HAP-1 (cell line): ENCODE results near the gene FTO.

Experiments used
- DNase-seq, 2 experiments: peaks; one replicate each; pipeline ENCODE4 v3.0.0-alpha.2; 2016 to 2020; ENCODE audit warnings: low spot score in 2 of 2
- H3K27me3 ChIP-seq: fragments of 250-450 bp; sonication (Bioruptor Pico); 2 replicates; pipeline ENCODE4 v1.5.1; 2020; ENCODE audit warnings: low read depth, mild to moderate bottlenecking, moderate library complexity
- H3K36me3 ChIP-seq: fragments of 250-450 bp; sonication (Bioruptor Pico); replicated peaks from 2 replicates; pipeline ENCODE4 v1.5.1; 2020; ENCODE audit warnings: mild to moderate bottlenecking
- H3K4me1 ChIP-seq: fragments of 250-450 bp; sonication (Bioruptor Pico); 2 replicates; pipeline ENCODE4 v1.5.1; 2020; ENCODE audit warnings: mild to moderate bottlenecking
- H3K4me3 ChIP-seq: fragments of 250-450 bp; sonication (Bioruptor Pico); 2 replicates; pipeline ENCODE4 v1.5.1; 2020; ENCODE audit warnings: mild to moderate bottlenecking, moderate library complexity
- H3K9me3 ChIP-seq: fragments of 250-450 bp; sonication (Bioruptor Pico); 2 replicates; pipeline ENCODE4 v1.5.1; 2020; ENCODE audit warnings: mild to moderate bottlenecking, moderate library complexity
- in situ Hi-C: fragments of 300-500 bp; cut with MboI; formaldehyde crosslinking; loops from 3 replicates; pipeline ENCODE4 v1.14.3; 2020; ENCODE audit warnings: low sequenced_read_pairs, inconsistent platforms, mixed read lengths

Gene FTO

GRCh38 chr16:53745086-53745485 lies 41.1 kb downstream of the FTO start:
- no peaks in the 10 kb centered on the region for H3K36me3 ChIP-seq
- peak; percentile 57 to 75 for DNase-seq
- H3K9me3 ChIP-seq: no peaks in the 10 kb centered on the region
- H3K4me3 ChIP-seq: no peak overlapping the region
- in situ Hi-C loops: no loop called here
- H3K4me1 ChIP-seq: peaks cover 27% of the 10 kb centered on the region
- H3K27me3 ChIP-seq: no peaks in the 10 kb centered on the region

GRCh38 chr16:53745753-53746266 lies 41.9 kb downstream of the FTO start:
- no peak overlapping the region for H3K4me3 ChIP-seq
- in situ Hi-C loops: no loop called here
- DNase-seq: peak in 1 of 2 experiments; percentile 52
- no peaks in the 10 kb centered on the region for H3K36me3 ChIP-seq
- peaks cover 27% of the 10 kb centered on the region for H3K4me1 ChIP-seq
- H3K27me3 ChIP-seq: no peaks in the 10 kb centered on the region
- H3K9me3 ChIP-seq: no peaks in the 10 kb centered on the region

- Histone ChIP-seq H3K4me1 (peaks cover 24% of the 10 kb centered on the region), H3K4me3 (no peak overlapping the region), H3K36me3 (no peaks in the 10 kb centered on the region), H3K27me3 (no peaks in the 10 kb centered on the region), H3K9me3 (no peaks in the 10 kb centered on the region)
- in situ Hi-C loops: loop anchor here (25.0 kb wide), 2 partner anchors 535 to 1185 kb away; partner anchors contain the start of genes IRX3 and IRX5
- no peak for DNase-seq
Observed at GRCh38 chr16:53752560-53752959, 48.6 kb downstream of the FTO start.

- DNase-seq: no peak
- in situ Hi-C loops: loop anchor here (25.0 kb wide), 2 partner anchors 534 to 1184 kb away; partner anchors contain the start of genes IRX3 and IRX5
- Histone ChIP-seq H3K4me1 (peaks cover 31% of the 10 kb centered on the region), H3K4me3 (no peak overlapping the region), H3K9me3 (no peaks in the 10 kb centered on the region), H3K36me3 (no peaks in the 10 kb centered on the region), H3K27me3 (no peaks in the 10 kb centered on the region)
Observed at GRCh38 chr16:53753431-53753830, 49.5 kb downstream of the FTO start.

GRCh38 chr16:53755026-53755910 lies 51.3 kb downstream of the FTO start:
- in situ Hi-C loops: loop anchor here (25.0 kb wide), 2 partner anchors 532 to 1182 kb away; partner anchors contain the start of genes IRX3 and IRX5
- Histone ChIP-seq H3K4me1 (peaks cover 31% of the 10 kb centered on the region), H3K36me3 (no peaks in the 10 kb centered on the region), H3K9me3 (no peaks in the 10 kb centered on the region), H3K27me3 (no peaks in the 10 kb centered on the region), H3K4me3 (no peak overlapping the region)
- DNase-seq: peak in 1 of 2 experiments; percentile 76

- Histone ChIP-seq H3K4me1 (peaks cover 32% of the 10 kb centered on the region), H3K4me3 (no peak overlapping the region), H3K36me3 (no peaks in the 10 kb centered on the region), H3K9me3 (no peaks in the 10 kb centered on the region), H3K27me3 (no peaks in the 10 kb centered on the region)
- in situ Hi-C loops: loop anchor here (25.0 kb wide), 2 partner anchors 531 to 1181 kb away; partner anchors contain the start of genes IRX3 and IRX5
- DNase-seq: peak; percentile 52 to 100
Observed at GRCh38 chr16:53756275-53756996, 52.5 kb downstream of the FTO start.

GRCh38 chr16:53757971-53758609 lies 54.1 kb downstream of the FTO start:
- H3K36me3 ChIP-seq: no peaks in the 10 kb centered on the region
- no peaks in the 10 kb centered on the region for H3K27me3 ChIP-seq
- H3K4me3 ChIP-seq: no peak overlapping the region
- no peaks in the 10 kb centered on the region for H3K9me3 ChIP-seq
- no peak for DNase-seq
- in situ Hi-C loops: loop anchor here (25.0 kb wide), 2 partner anchors 529 to 1179 kb away; partner anchors contain the start of genes IRX3 and IRX5
- H3K4me1 ChIP-seq: peaks cover 48% of the 10 kb centered on the region

- H3K4me3 ChIP-seq: no peak overlapping the region
- in situ Hi-C loops: loop anchor here (10.0 to 25.0 kb wide), 3 partner anchors 207 to 1175 kb away; partner anchors contain the start of genes IRX3 and IRX5
- H3K4me1 ChIP-seq: peaks cover 40% of the 10 kb centered on the region
- no peaks in the 10 kb centered on the region for H3K9me3 ChIP-seq
- H3K36me3 ChIP-seq: no peaks in the 10 kb centered on the region
- H3K27me3 ChIP-seq: no peaks in the 10 kb centered on the region
- no peak for DNase-seq
Observed at GRCh38 chr16:53761962-53762703, 58.2 kb downstream of the FTO start.

GRCh38 chr16:53766304-53767016 lies 62.5 kb downstream of the FTO start:
- Histone ChIP-seq H3K9me3 (no peaks in the 10 kb centered on the region), H3K4me1 (peaks cover 44% of the 10 kb centered on the region), H3K4me3 (no peak overlapping the region), H3K36me3 (no peaks in the 10 kb centered on the region), H3K27me3 (no peaks in the 10 kb centered on the region)
- no peak for DNase-seq
- in situ Hi-C loops: loop anchor here (10.0 to 25.0 kb wide), 3 partner anchors 212 to 1171 kb away; partner anchors contain the start of genes IRX3 and IRX5

- DNase-seq: no peak
- H3K36me3 ChIP-seq: no peaks in the 10 kb centered on the region
- H3K4me1 ChIP-seq: peaks cover 36% of the 10 kb centered on the region
- no peak overlapping the region for H3K4me3 ChIP-seq
- in situ Hi-C loops: loop anchor here (10.0 to 25.0 kb wide), 3 partner anchors 213 to 1169 kb away; partner anchors contain the start of genes IRX3 and IRX5
- no peaks in the 10 kb centered on the region for H3K9me3 ChIP-seq
- no peaks in the 10 kb centered on the region for H3K27me3 ChIP-seq
Observed at GRCh38 chr16:53768167-53768566, 64.2 kb downstream of the FTO start.

GRCh38 chr16:53768593-53768992 lies 64.6 kb downstream of the FTO start:
- peak; percentile 54 to 83 for DNase-seq
- Histone ChIP-seq H3K36me3 (no peaks in the 10 kb centered on the region), H3K9me3 (no peaks in the 10 kb centered on the region), H3K27me3 (no peaks in the 10 kb centered on the region), H3K4me1 (peaks cover 35% of the 10 kb centered on the region), H3K4me3 (no peak overlapping the region)
- in situ Hi-C loops: loop anchor here (10.0 to 25.0 kb wide), 3 partner anchors 214 to 1169 kb away; partner anchors contain the start of genes IRX3 and IRX5

- Histone ChIP-seq H3K9me3 (no peaks in the 10 kb centered on the region), H3K27me3 (no peaks in the 10 kb centered on the region), H3K4me1 (peaks cover 29% of the 10 kb centered on the region), H3K4me3 (no peak overlapping the region), H3K36me3 (no peaks in the 10 kb centered on the region)
- in situ Hi-C loops: loop anchor here (10.0 to 25.0 kb wide), 3 partner anchors 214 to 1168 kb away; partner anchors contain the start of genes IRX3 and IRX5
- no peak for DNase-seq
Observed at GRCh38 chr16:53769185-53769584, 65.2 kb downstream of the FTO start.
